RWPE2 (cell line): Measurements from ENCODE around the gene GNRHR.

Source experiments
- ATAC-seq: fragments of 200-7000 bp; cut with Tn5 transposase; 3 replicates; pipeline ENCODE4 v1.9.1; 2021; ENCODE audit warnings: low read depth
- DNase-seq: peaks from one replicate; pipeline ENCODE4 v3.0.0-alpha.2; 2020; ENCODE audit warnings: low spot score
- H3K27ac ChIP-seq: fragments of 450-650 bp; 2 replicates; pipeline ENCODE4 v1.5.1; 2017; ENCODE audit warnings: mild to moderate bottlenecking; ENCODE audit not compliant: poor library complexity, severe bottlenecking
- H3K27me3 ChIP-seq: fragments of 250-450 bp; sonication (Bioruptor Pico); 2 replicates; pipeline ENCODE4 v1.5.1; 2021; ENCODE audit warnings: mild to moderate bottlenecking, moderate library complexity; ENCODE audit not compliant: insufficient read depth, poor library complexity, severe bottlenecking
- H3K36me3 ChIP-seq: fragments of 250-450 bp; sonication (Bioruptor Pico); 2 replicates; pipeline ENCODE4 v1.5.1; 2020; ENCODE audit warnings: low read depth, mild to moderate bottlenecking, moderate library complexity
- H3K4me1 ChIP-seq: fragments of 250-450 bp; sonication (Bioruptor Pico); 2 replicates; pipeline ENCODE4 v1.5.1; 2021; ENCODE audit warnings: mild to moderate bottlenecking, moderate library complexity; ENCODE audit not compliant: insufficient read depth, poor library complexity, severe bottlenecking
- H3K4me3 ChIP-seq: fragments of 250-450 bp; sonication (Bioruptor Pico); 2 replicates; pipeline ENCODE4 v1.5.1; 2021; ENCODE audit warnings: mild to moderate bottlenecking, moderate library complexity; ENCODE audit not compliant: severe bottlenecking
- H3K9me3 ChIP-seq: fragments of 250-450 bp; sonication (Bioruptor Pico); 2 replicates; pipeline ENCODE4 v1.5.1; 2021; ENCODE audit warnings: mild to moderate bottlenecking, moderate library complexity; ENCODE audit not compliant: severe bottlenecking
- CTCF ChIP-seq: fragments of 450-650 bp; IDR thresholded peaks from one replicate; pipeline ENCODE4 v1.5.1; 2017; ENCODE audit warnings: mild to moderate bottlenecking, moderate library complexity; ENCODE audit not compliant: poor library complexity, severe bottlenecking

GNRHR gene

GRCh38 chr4:67725132-67725531 is 29.1 kb downstream of the GNRHR start:
- Histone ChIP-seq H3K4me3 (no peak overlapping the region), H3K27ac (peak overlapping the region; percentile 83), H3K4me1 (peaks cover 42% of the 10 kb centered on the region), H3K27me3 (no peaks in the 10 kb centered on the region), H3K9me3 (peaks cover 5% of the 10 kb centered on the region), H3K36me3 (no peaks in the 10 kb centered on the region; the same call in 1 of the 2 replicates)
- no peak for DNase-seq
- TF ChIP-seq CTCF: no peak
- ATAC-seq: peak; percentile 80

- TF ChIP-seq CTCF: no peak
Observed at GRCh38 chr4:67723949-67724348, 30.2 kb downstream of the GNRHR start.

GRCh38 chr4:67723341-67723740 is 30.8 kb downstream of the GNRHR start:
- ATAC-seq (no peak), DNase-seq (no peak)
- H3K4me1 ChIP-seq: peaks cover 42% of the 10 kb centered on the region
- H3K27me3 ChIP-seq: no peaks in the 10 kb centered on the region
- no peak for TF ChIP-seq CTCF
- no peaks in the 10 kb centered on the region; the same call in 1 of the 2 replicates for H3K36me3 ChIP-seq
- peaks cover 5% of the 10 kb centered on the region for H3K9me3 ChIP-seq
- peak overlapping the region; percentile 83 for H3K27ac ChIP-seq
- H3K4me3 ChIP-seq: no peak overlapping the region

More at GRCh38 chr4:67723949-67724348, 30.2 kb downstream of the GNRHR start:
- no peaks in the 10 kb centered on the region; the same call in 1 of the 2 replicates for H3K36me3 ChIP-seq
- H3K9me3 ChIP-seq: peaks cover 5% of the 10 kb centered on the region
- H3K27ac ChIP-seq: peak overlapping the region; percentile 83
- H3K27me3 ChIP-seq: no peaks in the 10 kb centered on the region
- ATAC-seq (no peak), DNase-seq (no peak)
- H3K4me1 ChIP-seq: peaks cover 42% of the 10 kb centered on the region
- no peak overlapping the region for H3K4me3 ChIP-seq

GRCh38 chr4:67721770-67722597 is 32.2 kb downstream of the GNRHR start:
- H3K9me3 ChIP-seq: no peaks in the 10 kb centered on the region
- no peak overlapping the region for H3K4me3 ChIP-seq
- peak; percentile 76 for ATAC-seq
- TF ChIP-seq CTCF: no peak
- H3K27ac ChIP-seq: peak overlapping the region; percentile 83
- H3K27me3 ChIP-seq: no peaks in the 10 kb centered on the region
- no peak for DNase-seq
- no peaks in the 10 kb centered on the region; the same call in 1 of the 2 replicates for H3K36me3 ChIP-seq
- peaks cover 34% of the 10 kb centered on the region for H3K4me1 ChIP-seq

GRCh38 chr4:67721315-67721769 is 32.8 kb downstream of the GNRHR start:
- no peak for ATAC-seq
- Histone ChIP-seq H3K36me3 (no peaks in the 10 kb centered on the region; the same call in 1 of the 2 replicates), H3K4me1 (peaks cover 31% of the 10 kb centered on the region), H3K27me3 (no peaks in the 10 kb centered on the region), H3K27ac (peak overlapping the region; percentile 83), H3K9me3 (no peaks in the 10 kb centered on the region), H3K4me3 (no peak overlapping the region)
- TF ChIP-seq CTCF: no peak
- no peak for DNase-seq
